Transverse colon (tissue), 3 donors: ENCODE results near the gene NEURL1B.

Source experiments
- EP300 ChIP-seq: sonication (generic); formaldehyde crosslinking; IDR thresholded peaks from one replicate; pipeline ENCODE4 v1.6.1; 2017; ENCODE audit warnings: antibody characterized with exemption, low read depth
- TF ChIP-seq, protein P1 (sequence below), 5 experiments: fragments of 200-600 bp in 3 of 5; fragments of 450-650 bp in 2 of 5; sonication (generic) in 3 of 5; IDR thresholded peaks; 1 replicate in 2 of 5; 2 replicates in 3 of 5; pipeline ENCODE4 v1.5.1; 2016 to 2017; ENCODE audit warnings: antibody characterized with exemption in 5 of 5, inconsistent platforms in 3 of 5, mild to moderate bottlenecking in 2 of 5, moderate library complexity in 1 of 5

- TF ChIP-seq, protein P1, sequence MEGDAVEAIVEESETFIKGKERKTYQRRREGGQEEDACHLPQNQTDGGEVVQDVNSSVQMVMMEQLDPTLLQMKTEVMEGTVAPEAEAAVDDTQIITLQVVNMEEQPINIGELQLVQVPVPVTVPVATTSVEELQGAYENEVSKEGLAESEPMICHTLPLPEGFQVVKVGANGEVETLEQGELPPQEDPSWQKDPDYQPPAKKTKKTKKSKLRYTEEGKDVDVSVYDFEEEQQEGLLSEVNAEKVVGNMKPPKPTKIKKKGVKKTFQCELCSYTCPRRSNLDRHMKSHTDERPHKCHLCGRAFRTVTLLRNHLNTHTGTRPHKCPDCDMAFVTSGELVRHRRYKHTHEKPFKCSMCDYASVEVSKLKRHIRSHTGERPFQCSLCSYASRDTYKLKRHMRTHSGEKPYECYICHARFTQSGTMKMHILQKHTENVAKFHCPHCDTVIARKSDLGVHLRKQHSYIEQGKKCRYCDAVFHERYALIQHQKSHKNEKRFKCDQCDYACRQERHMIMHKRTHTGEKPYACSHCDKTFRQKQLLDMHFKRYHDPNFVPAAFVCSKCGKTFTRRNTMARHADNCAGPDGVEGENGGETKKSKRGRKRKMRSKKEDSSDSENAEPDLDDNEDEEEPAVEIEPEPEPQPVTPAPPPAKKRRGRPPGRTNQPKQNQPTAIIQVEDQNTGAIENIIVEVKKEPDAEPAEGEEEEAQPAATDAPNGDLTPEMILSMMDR (IDR thresholded peaks at IDR 0.05), result no peak
- no peak for TF ChIP-seq EP300
These were observed 54.4 kb downstream of the NEURL1B start for GRCh38 chr5:172695232-172696054.
